Progenitor cell of endocrine pancreas (in vitro differentiated cells): Measurements from ENCODE around the gene SMIM30. TPM values are rescaled to one million over a fixed set of nuclear protein-coding genes. Genes with fewer than 3 reads are reported as not detected.
"Not testable (repeated sequence)": the region's sequence is repeated elsewhere in the genome, so short reads cannot be mapped to it uniquely, and the experiment has no call there.

Source experiments
- DNase-seq: peaks from one replicate; pipeline ENCODE4 v3.0.0; 2021; ENCODE audit warnings: low spot score; ENCODE audit not compliant: unreplicated experiment
- H3K27ac Mint-ChIP-seq: 2 replicates; pipeline ENCODE4 v1.8.0; 2021; ENCODE audit warnings: mild to moderate bottlenecking, moderate library complexity, mixed read lengths
- H3K27me3 Mint-ChIP-seq: 2 replicates; pipeline ENCODE4 v1.8.0; 2021; ENCODE audit warnings: mixed read lengths
- H3K36me3 Mint-ChIP-seq: 2 replicates; pipeline ENCODE4 v1.8.0; 2022; ENCODE audit warnings: mixed read lengths; ENCODE audit not compliant: insufficient read depth
- H3K4me1 Mint-ChIP-seq: 2 replicates; pipeline ENCODE4 v1.8.0; 2021; ENCODE audit warnings: low read depth, mixed read lengths
- H3K4me3 Mint-ChIP-seq: 2 replicates; pipeline ENCODE4 v1.8.0; 2021; ENCODE audit warnings: low read depth, mild to moderate bottlenecking, moderate library complexity, mixed read lengths
- H3K9me3 Mint-ChIP-seq: 2 replicates; pipeline ENCODE4 v1.8.0; 2021; ENCODE audit warnings: low read depth, mixed read lengths
- CTCF ChIP-seq: fragments of 200-600 bp; sonication (generic); IDR thresholded peaks from one replicate; pipeline ENCODE4 v1.5.0; 2021; ENCODE audit warnings: antibody characterized with exemption, mild to moderate bottlenecking; ENCODE audit not compliant: unreplicated experiment
- total RNA-seq: library from RNA; stranded (reverse); gene quantifications from 2 replicates; pipeline ENCODE4 v1.2.1, GENCODE V29; 2021

Gene SMIM30
- total RNA-seq, 1 donor from 2014 or later: 32.8 TPM

GRCh38 chr7:113125728-113126127 is 7.4 kb upstream of the SMIM30 start:
- Mint-ChIP-seq H3K4me3 (no peak overlapping the region), H3K27me3 (peaks cover 11% of the 10 kb centered on the region), H3K27ac (no peak overlapping the region), H3K9me3 (no peaks in the 10 kb centered on the region), H3K36me3 (no peaks in the 10 kb centered on the region), H3K4me1 (no peaks in the 10 kb centered on the region)
- no peak for DNase-seq
- TF ChIP-seq CTCF: no peak

- Mint-ChIP-seq H3K4me3 (no peak overlapping the region), H3K27ac (no peak overlapping the region), H3K27me3 (peaks cover 17% of the 10 kb centered on the region), H3K4me1 (peaks cover 4% of the 10 kb centered on the region), H3K9me3 (no peaks in the 10 kb centered on the region), H3K36me3 (no peaks in the 10 kb centered on the region)
- TF ChIP-seq CTCF: no peak
- no peak for DNase-seq
Observed at GRCh38 chr7:113122744-113123143, 4.4 kb upstream of the SMIM30 start.

GRCh38 chr7:113120647-113121046 is 2.3 kb upstream of the SMIM30 start:
- H3K27me3 Mint-ChIP-seq: peaks cover 17% of the 10 kb centered on the region
- TF ChIP-seq CTCF: no peak

GRCh38 chr7:113119429-113119828 is 1.1 kb upstream of the SMIM30 start:
- Mint-ChIP-seq H3K36me3 (peaks cover 2% of the 10 kb centered on the region), H3K9me3 (no peaks in the 10 kb centered on the region), H3K4me3 (peak overlapping the region; percentile 90), H3K4me1 (peaks cover 7% of the 10 kb centered on the region), H3K27me3 (peaks cover 17% of the 10 kb centered on the region), H3K27ac (no peak overlapping the region)
- no peak for TF ChIP-seq CTCF
- DNase-seq: no peak

More at GRCh38 chr7:113120647-113121046, 2.3 kb upstream of the SMIM30 start:
- Mint-ChIP-seq H3K9me3 (no peaks in the 10 kb centered on the region), H3K36me3 (peaks cover 2% of the 10 kb centered on the region), H3K4me3 (no peak overlapping the region), H3K4me1 (peaks cover 7% of the 10 kb centered on the region), H3K27ac (no peak overlapping the region)
- no peak for DNase-seq

- H3K27me3 Mint-ChIP-seq: peaks cover 10% of the 10 kb centered on the region
- not testable (repeated sequence) for H3K9me3 Mint-ChIP-seq, DNase-seq, H3K36me3 Mint-ChIP-seq, H3K4me1 Mint-ChIP-seq
- peak overlapping the region; percentile 67 for H3K27ac Mint-ChIP-seq
- H3K4me3 Mint-ChIP-seq: peak overlapping the region; percentile 90
Observed at GRCh38 chr7:113117374-113117774, 980 bp downstream of the SMIM30 start.

GRCh38 chr7:113113912-113114311 is 4.4 kb downstream of the SMIM30 start:
- TF ChIP-seq CTCF: peak; percentile 15
- Mint-ChIP-seq H3K27ac (no peak overlapping the region), H3K4me1 (peaks cover 6% of the 10 kb centered on the region), H3K36me3 (peaks cover 4% of the 10 kb centered on the region), H3K4me3 (no peak overlapping the region), H3K9me3 (no peaks in the 10 kb centered on the region), H3K27me3 (no peaks in the 10 kb centered on the region)
- no peak for DNase-seq
